Common myeloid progenitor, CD34-positive (primary cell): Measurements from ENCODE around the gene OXNAD1.

Experiments used
- CTCF ChIA-PET: fragments of 350-600 bp; sonication (Branson Sonifier 250); formaldehyde crosslinking; loops from one replicate; lab custom pipeline; 2021; ENCODE audit warnings: antibody characterized with exemption; lab: Charles Lee
- POLR2A ChIA-PET: fragments of 350-600 bp; sonication (Branson Sonifier 250); formaldehyde crosslinking; loops from one replicate; lab custom pipeline; 2021; ENCODE audit warnings: antibody characterized with exemption; lab: Charles Lee
- DNase-seq, 3 donors: peaks; one replicate each; pipeline versions ENCODE4 v3.0.0 to v3.0.0-alpha.2; 2013
- H3K27ac ChIP-seq, 2 experiments: 1 replicate in 1 of 2; 2 replicates in 1 of 2; pipeline ENCODE4 v1.7.0; 2013; ENCODE audit warnings: inconsistent platforms in 2 of 2, low read length in 2 of 2, mild to moderate bottlenecking in 2 of 2, low read depth in 1 of 2, moderate library complexity in 1 of 2; ENCODE audit not compliant: severe bottlenecking in 2 of 2, insufficient read depth in 1 of 2, poor library complexity in 1 of 2
- H3K27me3 ChIP-seq, 5 experiments: replicated peaks in 2 of 5; 1 replicate in 3 of 5; 2 replicates in 2 of 5; pipeline versions ENCODE4 v1.6.1 to v1.7.0; 2013; ENCODE audit warnings: low read length in 4 of 5, mild to moderate bottlenecking in 2 of 5, moderate library complexity in 2 of 5, inconsistent platforms in 1 of 5; ENCODE audit not compliant: insufficient read depth in 5 of 5, control insufficient read depth in 4 of 5
- H3K36me3 ChIP-seq, 4 experiments: 1 replicate in 2 of 4; 2 replicates in 2 of 4; pipeline versions ENCODE4 v1.6.1 to v1.7.0; 2013; ENCODE audit warnings: low read length in 3 of 4, control low read depth in 1 of 4, mild to moderate bottlenecking in 1 of 4; ENCODE audit not compliant: control insufficient read depth in 4 of 4, insufficient read depth in 4 of 4
- H3K4me1 ChIP-seq, 4 experiments: 1 replicate in 3 of 4; 2 replicates in 1 of 4; pipeline versions ENCODE4 v1.6.1 to v1.7.1; 2013; ENCODE audit warnings: low read length in 3 of 4, mild to moderate bottlenecking in 3 of 4, control low read depth in 1 of 4, inconsistent platforms in 1 of 4, moderate library complexity in 1 of 4; ENCODE audit not compliant: control insufficient read depth in 4 of 4, insufficient read depth in 4 of 4; ENCODE audit errors: control extremely low read depth in 1 of 4
- H3K4me3 ChIP-seq, 7 experiments: 1 replicate in 4 of 7; 2 replicates in 3 of 7; pipeline versions ENCODE4 v1.5.1 to v1.7.0; 2013; ENCODE audit warnings: mild to moderate bottlenecking in 7 of 7, low read length in 6 of 7, moderate library complexity in 6 of 7, inconsistent platforms in 2 of 7, low read depth in 2 of 7, control low read depth in 1 of 7; ENCODE audit not compliant: insufficient read depth in 4 of 7, control insufficient read depth in 1 of 7; ENCODE audit errors: extremely low read depth in 1 of 7
- H3K9me3 ChIP-seq, 5 experiments: 1 replicate in 4 of 5; 2 replicates in 1 of 5; pipeline versions ENCODE4 v1.6.1 to v1.7.1; 2013; ENCODE audit warnings: low read length in 4 of 5, mild to moderate bottlenecking in 2 of 5, inconsistent platforms in 1 of 5, low read depth in 1 of 5, moderate library complexity in 1 of 5; ENCODE audit not compliant: control insufficient read depth in 4 of 5, insufficient read depth in 2 of 5; ENCODE audit errors: control extremely low read depth in 1 of 5
- WGBS: methylation state at CpG from one replicate; pipeline ENCODE4 v1.1.5; 2013; ENCODE audit not compliant: insufficient coverage; 5-methylcytosine and 5-hydroxymethylcytosine counted together

Gene OXNAD1

DNA sequence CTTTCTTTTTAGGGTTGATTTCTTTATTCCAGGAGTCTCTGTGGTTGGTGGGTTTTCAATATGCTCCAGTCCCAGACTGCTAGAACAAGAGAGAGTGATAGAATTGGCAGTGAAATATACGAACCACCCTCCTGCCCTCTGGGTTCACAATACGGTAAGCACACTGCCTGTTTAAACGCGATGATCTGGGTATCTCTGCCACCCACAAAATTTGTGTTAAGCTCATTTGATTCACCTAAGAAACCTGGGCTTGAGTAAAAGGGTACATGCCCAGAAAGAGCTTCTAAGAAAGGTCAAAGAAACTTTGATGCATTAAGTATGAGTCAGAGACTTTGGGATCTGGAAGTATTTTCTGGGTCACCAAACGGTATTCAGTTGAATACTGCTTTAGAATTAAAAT is 29.8 kb downstream of the OXNAD1 start:
- Histone ChIP-seq H3K27ac (no peak overlapping the region), H3K4me1 (peaks cover 7 to 26% (median 19%) of the 10 kb centered on the region in 4 experiments), H3K27me3 (no peaks in the 10 kb centered on the region), H3K4me3 (no peak overlapping the region), H3K9me3 (peaks cover 0 to 20% (median 3%) of the 10 kb centered on the region in 5 experiments), H3K36me3 (peaks cover 14 to 47% (median 25%) of the 10 kb centered on the region in 4 experiments)
- POLR2A ChIA-PET, result no interaction called here
- CTCF ChIA-PET, result interaction anchor here (1.0 to 2.3 kb wide), 8 partner anchors 9 to 255 kb away, joined by 3 to 7 read pairs (median 4); no protein-coding TSS in a partner anchor
- DNase-seq, result no peak
- 100% methylated on average over 4 of the region's 5 CpGs for WGBS

DNA sequence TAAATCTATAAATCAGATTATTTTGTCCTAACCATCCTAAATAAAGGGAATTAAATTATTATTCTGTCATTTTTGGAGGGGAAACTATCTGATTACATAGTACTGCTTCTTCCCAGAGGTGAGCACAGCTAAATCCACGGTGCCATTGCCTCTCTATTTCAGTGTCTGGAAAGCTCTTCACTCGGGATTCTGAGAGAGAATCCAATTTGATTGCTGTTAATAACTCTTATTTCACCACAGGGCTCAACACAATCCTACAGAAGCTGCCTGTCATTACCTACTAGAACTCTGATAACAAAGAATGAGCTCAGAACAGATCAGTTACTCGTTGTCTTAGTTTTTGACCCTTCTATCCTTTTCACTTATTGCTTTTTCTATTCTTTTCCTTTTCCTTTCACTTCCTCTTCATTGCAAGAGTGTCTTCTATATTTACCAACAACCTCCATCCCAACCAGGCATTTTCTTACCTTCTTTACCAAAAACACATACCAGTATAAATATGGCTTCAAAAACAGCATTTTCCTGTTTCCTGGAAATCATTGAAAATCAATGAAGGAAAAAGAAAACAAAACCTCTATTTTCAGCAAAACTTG is 30.4 kb downstream of the OXNAD1 start:
- 86% methylated on average over 3 of the region's 3 CpGs for WGBS
- peaks cover 0 to 20% (median 3%) of the 10 kb centered on the region in 5 experiments for H3K9me3 ChIP-seq
- no peak overlapping the region for H3K27ac ChIP-seq
- ChIA-PET POLR2A (no interaction called here), CTCF (interaction anchor here (0.9 to 2.3 kb wide), 9 partner anchors 9 to 255 kb away, joined by 3 to 7 read pairs (median 3); no protein-coding TSS in a partner anchor)
- no peaks in the 10 kb centered on the region for H3K27me3 ChIP-seq
- H3K36me3 ChIP-seq, result peaks cover 14 to 47% (median 25%) of the 10 kb centered on the region in 4 experiments
- no peak for DNase-seq
- H3K4me1 ChIP-seq, result peaks cover 8 to 25% (median 16%) of the 10 kb centered on the region in 4 experiments
- H3K4me3 ChIP-seq, result no peak overlapping the region

DNA sequence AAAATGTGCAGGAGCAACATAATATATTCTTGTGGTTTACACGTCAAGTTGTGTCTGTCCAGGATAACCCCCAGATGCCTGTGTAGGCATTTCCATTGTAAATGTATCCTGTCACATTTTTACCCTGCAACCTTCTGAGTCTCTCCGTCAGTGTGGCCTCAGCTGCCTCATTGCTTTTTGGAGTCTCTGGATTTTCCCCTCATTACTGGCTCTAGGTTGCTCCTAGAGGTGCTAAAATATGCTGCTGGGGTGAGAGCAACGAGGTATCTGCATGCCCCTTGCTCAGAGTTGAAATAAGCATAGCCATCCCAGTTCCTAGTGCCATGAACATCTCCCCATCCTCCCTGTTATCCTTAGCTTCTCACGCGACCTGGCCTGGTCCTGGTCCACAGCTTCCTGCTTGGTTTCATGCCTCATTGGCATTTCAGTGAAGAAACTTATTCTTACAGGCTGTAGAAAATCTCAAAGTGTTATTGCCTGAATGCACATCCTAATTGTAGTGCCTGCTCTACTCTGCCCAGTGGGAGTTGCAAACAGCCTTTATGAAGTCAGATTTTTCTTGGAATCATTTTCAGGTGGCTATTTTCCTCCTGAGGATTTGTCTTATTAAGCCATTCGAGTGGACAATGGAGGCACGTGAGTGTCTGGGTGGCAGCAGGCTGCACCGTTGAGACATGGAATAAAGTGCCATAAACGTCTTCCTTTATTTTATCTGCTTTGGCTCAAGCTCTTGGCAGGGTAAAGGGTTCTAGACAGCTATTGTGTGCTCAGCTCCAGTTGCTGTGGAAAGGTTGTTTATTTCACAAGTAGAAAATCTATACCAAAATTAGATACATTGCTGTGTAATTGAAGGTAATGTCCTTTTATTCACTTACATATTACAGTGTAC is 33.2 kb downstream of the OXNAD1 start:
- Histone ChIP-seq H3K9me3 (peaks cover 0 to 20% (median 3%) of the 10 kb centered on the region in 5 experiments), H3K4me3 (no peak overlapping the region), H3K27ac (no peak overlapping the region), H3K36me3 (peaks cover 14 to 64% (median 25%) of the 10 kb centered on the region in 4 experiments), H3K27me3 (no peaks in the 10 kb centered on the region), H3K4me1 (peaks cover 10 to 37% (median 28%) of the 10 kb centered on the region in 4 experiments)
- POLR2A ChIA-PET, result no interaction called here
- CTCF ChIA-PET, result interaction anchor here (0.8 kb wide), 1 partner anchor 253 kb away, joined by 3 read pairs; no protein-coding TSS in a partner anchor
- WGBS, result 95% methylated on average over 9 of the region's 9 CpGs
- no peak for DNase-seq

GRCh38 chr3:16298891-16299290 is 33.9 kb downstream of the OXNAD1 start:
- H3K9me3 ChIP-seq, result peaks cover 0 to 15% (median 2%) of the 10 kb centered on the region in 5 experiments
- H3K4me1 ChIP-seq, result peaks cover 10 to 44% (median 30%) of the 10 kb centered on the region in 4 experiments
- 100% methylated on average over 5 of the region's 6 CpGs for WGBS
- H3K36me3 ChIP-seq, result peaks cover 14 to 62% (median 23%) of the 10 kb centered on the region in 4 experiments
- H3K27me3 ChIP-seq, result no peaks in the 10 kb centered on the region
- no peak for DNase-seq
- ChIA-PET CTCF (no interaction called here), POLR2A (no interaction called here)
- H3K4me3 ChIP-seq, result no peak overlapping the region
- no peak overlapping the region for H3K27ac ChIP-seq

DNA sequence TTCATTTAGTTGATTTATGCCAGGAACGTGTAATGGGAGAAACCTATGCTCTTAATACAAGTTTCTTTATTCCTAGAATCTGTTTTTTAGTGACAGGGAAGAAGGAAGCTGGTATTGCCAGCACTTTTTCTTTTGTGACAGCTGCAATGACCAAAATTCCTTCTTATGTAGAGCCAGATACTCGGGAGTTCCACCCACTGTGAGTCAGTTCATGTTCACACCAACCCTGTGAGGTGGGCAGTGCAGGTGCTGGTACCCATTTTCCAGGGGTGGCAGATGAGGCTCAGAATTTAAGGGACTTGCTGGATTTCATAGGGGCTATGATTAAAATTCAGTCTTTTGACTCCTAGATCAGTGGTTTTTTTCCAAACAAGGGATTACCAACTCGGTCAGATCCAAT is 34.7 kb downstream of the OXNAD1 start:
- 0% methylated on average over 1 of the region's 3 CpGs for WGBS
- Histone ChIP-seq H3K27me3 (no peaks in the 10 kb centered on the region), H3K36me3 (peaks cover 13 to 64% (median 22%) of the 10 kb centered on the region in 4 experiments), H3K4me1 (peaks cover 10 to 52% (median 32%) of the 10 kb centered on the region in 4 experiments), H3K9me3 (peaks cover 0 to 9% (median 0%) of the 10 kb centered on the region in 5 experiments), H3K27ac (no peak overlapping the region), H3K4me3 (no peak overlapping the region)
- POLR2A ChIA-PET, result no interaction called here
- DNase-seq, result no peak
- CTCF ChIA-PET, result interaction anchor here (1.8 to 6.4 kb wide), 3 partner anchors 9 to 19 kb away, joined by 4 to 37 read pairs (median 12); no protein-coding TSS in a partner anchor

DNA sequence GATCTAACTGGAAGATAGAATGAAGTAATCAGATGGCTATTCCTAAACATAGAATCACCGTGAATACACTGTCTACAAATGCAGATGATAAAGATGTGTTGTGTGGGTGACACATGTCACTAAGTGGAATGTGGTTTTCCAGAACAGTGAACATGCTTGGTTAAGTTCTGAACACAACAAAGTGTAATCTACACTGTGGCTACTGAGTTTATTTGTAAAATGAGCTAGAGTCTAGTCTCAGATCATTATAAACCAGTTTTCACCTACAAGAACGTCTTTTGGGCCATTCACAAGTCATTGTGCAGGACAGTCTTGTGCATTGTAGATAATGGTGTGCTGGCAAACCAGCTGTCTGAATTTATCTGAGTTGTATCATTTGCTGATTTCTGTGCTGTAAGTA is 35.3 kb downstream of the OXNAD1 start:
- Histone ChIP-seq H3K4me3 (no peak overlapping the region), H3K27me3 (no peaks in the 10 kb centered on the region), H3K27ac (no peak overlapping the region), H3K9me3 (peaks cover 0 to 9% (median 0%) of the 10 kb centered on the region in 5 experiments), H3K4me1 (peaks cover 10 to 58% (median 35%) of the 10 kb centered on the region in 4 experiments), H3K36me3 (peaks cover 11 to 65% (median 18%) of the 10 kb centered on the region in 4 experiments)
- peak in 2 of 3 donors; percentile 14 to 40 for DNase-seq
- 100% methylated on average over 1 of the region's 2 CpGs for WGBS
- CTCF ChIA-PET, result interaction anchor here (1.0 to 6.4 kb wide), 7 partner anchors 10 to 250 kb away, joined by 3 to 37 read pairs (median 4); no protein-coding TSS in a partner anchor
- POLR2A ChIA-PET, result no interaction called here
